Measurements from ENCODE around the gene OR51V1.

DNA sequence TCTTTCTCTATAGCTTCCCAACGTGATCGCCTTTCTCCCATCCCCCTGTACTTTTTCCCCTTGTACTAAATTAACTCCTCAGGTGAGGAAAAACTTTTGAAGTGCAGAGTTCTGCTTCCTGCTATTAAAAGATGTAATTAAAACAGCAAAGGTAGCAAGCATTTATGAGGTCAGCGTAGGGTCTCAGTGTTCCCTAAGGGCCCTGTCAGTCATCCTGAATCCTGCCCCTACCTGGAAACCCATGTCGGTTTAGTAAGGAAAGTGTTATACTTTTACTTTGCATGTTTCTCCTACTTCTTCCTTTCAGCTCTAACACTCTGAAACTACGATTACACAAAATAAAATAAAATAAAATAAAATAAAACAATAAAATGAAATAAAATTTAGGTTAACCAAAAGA, 27.6 kb upstream of the OR51V1 start:
- TF ChIP-seq, protein P1, sequence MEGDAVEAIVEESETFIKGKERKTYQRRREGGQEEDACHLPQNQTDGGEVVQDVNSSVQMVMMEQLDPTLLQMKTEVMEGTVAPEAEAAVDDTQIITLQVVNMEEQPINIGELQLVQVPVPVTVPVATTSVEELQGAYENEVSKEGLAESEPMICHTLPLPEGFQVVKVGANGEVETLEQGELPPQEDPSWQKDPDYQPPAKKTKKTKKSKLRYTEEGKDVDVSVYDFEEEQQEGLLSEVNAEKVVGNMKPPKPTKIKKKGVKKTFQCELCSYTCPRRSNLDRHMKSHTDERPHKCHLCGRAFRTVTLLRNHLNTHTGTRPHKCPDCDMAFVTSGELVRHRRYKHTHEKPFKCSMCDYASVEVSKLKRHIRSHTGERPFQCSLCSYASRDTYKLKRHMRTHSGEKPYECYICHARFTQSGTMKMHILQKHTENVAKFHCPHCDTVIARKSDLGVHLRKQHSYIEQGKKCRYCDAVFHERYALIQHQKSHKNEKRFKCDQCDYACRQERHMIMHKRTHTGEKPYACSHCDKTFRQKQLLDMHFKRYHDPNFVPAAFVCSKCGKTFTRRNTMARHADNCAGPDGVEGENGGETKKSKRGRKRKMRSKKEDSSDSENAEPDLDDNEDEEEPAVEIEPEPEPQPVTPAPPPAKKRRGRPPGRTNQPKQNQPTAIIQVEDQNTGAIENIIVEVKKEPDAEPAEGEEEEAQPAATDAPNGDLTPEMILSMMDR (IDR thresholded peaks at IDR 0.05; ENCODE audit: insufficient read depth, low read length), result no peak
- TF ChIP-seq, protein P2, sequence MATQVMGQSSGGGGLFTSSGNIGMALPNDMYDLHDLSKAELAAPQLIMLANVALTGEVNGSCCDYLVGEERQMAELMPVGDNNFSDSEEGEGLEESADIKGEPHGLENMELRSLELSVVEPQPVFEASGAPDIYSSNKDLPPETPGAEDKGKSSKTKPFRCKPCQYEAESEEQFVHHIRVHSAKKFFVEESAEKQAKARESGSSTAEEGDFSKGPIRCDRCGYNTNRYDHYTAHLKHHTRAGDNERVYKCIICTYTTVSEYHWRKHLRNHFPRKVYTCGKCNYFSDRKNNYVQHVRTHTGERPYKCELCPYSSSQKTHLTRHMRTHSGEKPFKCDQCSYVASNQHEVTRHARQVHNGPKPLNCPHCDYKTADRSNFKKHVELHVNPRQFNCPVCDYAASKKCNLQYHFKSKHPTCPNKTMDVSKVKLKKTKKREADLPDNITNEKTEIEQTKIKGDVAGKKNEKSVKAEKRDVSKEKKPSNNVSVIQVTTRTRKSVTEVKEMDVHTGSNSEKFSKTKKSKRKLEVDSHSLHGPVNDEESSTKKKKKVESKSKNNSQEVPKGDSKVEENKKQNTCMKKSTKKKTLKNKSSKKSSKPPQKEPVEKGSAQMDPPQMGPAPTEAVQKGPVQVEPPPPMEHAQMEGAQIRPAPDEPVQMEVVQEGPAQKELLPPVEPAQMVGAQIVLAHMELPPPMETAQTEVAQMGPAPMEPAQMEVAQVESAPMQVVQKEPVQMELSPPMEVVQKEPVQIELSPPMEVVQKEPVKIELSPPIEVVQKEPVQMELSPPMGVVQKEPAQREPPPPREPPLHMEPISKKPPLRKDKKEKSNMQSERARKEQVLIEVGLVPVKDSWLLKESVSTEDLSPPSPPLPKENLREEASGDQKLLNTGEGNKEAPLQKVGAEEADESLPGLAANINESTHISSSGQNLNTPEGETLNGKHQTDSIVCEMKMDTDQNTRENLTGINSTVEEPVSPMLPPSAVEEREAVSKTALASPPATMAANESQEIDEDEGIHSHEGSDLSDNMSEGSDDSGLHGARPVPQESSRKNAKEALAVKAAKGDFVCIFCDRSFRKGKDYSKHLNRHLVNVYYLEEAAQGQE (IDR thresholded peaks at IDR 0.05; ENCODE audit: insufficient replicate concordance, low read depth), result no peak
- no peak for TF ChIP-seq POLR2AphosphoS5 (IDR thresholded peaks at IDR 0.05; ENCODE audit: low read depth)
- TF ChIP-seq GABPA (IDR thresholded peaks at IDR 0.05; ENCODE audit: low read depth), result no peak
- no peak for TF ChIP-seq SPI1 (IDR thresholded peaks at IDR 0.05; ENCODE audit: borderline replicate concordance, low read depth)
